Activated T-cell treated with anti-CD3 and anti-CD28 coated beads for 24 hours (primary cell): ENCODE data around the gene STOM.

Experiments used
- DNase-seq: peaks from one replicate; pipeline ENCODE4 v3.0.0-alpha.2; 2020; ENCODE audit warnings: low read depth

The STOM gene

DNA sequence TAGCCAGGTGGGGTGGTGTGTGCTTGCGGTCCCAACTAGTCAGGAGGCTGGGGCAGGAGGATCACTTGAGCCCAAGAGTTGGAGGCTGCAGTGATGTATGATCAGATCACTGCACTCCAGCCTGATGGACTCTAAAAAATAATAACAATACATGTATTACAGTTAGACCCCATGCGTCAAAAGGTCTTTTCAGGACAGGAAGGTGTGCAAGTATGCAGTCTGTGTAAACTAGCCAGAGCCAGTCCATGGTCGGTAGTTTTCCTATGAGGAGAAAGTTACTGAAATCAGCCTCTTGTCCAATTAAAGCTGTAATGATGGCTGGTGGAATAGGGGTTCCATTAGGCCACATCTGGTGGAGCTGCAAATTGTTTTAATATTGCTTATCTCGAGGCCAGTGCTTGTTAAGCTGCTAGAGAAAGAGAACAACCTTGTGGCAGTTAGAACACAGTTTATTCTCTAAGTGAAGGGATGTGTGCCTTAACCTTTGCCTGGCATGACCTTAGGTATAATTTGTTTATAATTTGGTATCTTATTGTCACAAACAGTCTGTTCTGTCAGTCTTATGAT lies 1.5 kb upstream of the STOM start:
- DNase-seq: no peak

DNA sequence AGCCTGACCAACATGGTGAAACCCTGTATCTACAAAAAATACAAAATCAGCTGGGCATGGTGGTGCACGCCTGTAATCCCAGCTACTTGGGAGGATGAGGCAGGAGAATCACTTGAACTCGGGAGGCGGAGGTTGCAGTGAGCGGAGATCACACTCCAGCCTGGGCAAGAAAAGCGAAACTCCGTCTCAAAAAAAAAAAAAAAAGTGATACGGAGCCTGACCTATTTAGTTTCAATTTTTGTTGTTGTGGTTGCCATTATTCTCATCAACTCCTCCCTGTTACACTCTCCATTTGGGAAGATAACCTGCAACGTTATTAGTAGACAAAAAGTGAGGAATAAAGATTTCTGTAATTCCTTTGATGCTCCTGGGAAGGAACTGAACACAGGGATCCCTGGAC lies 1.3 kb downstream of the STOM start:
- no peak for DNase-seq

DNA sequence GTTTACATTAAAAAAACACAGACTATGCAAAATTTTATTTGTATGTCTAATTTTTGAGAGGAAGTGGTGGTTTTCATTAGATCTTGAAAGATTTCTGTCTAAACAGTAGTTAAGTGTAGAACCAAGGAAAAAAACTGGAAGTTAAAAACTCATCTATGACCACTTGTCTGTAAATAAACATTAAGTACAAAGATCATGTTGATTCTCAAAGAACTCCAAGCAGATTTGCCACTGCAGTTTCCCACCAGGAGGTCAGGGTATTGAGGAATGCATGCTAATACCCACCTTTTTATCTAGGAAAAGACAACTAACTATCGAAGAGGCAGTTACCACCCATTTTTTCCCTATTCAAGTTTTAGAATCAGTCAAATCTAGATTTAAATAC lies 1.9 kb downstream of the STOM start:
- DNase-seq: no peak

DNA sequence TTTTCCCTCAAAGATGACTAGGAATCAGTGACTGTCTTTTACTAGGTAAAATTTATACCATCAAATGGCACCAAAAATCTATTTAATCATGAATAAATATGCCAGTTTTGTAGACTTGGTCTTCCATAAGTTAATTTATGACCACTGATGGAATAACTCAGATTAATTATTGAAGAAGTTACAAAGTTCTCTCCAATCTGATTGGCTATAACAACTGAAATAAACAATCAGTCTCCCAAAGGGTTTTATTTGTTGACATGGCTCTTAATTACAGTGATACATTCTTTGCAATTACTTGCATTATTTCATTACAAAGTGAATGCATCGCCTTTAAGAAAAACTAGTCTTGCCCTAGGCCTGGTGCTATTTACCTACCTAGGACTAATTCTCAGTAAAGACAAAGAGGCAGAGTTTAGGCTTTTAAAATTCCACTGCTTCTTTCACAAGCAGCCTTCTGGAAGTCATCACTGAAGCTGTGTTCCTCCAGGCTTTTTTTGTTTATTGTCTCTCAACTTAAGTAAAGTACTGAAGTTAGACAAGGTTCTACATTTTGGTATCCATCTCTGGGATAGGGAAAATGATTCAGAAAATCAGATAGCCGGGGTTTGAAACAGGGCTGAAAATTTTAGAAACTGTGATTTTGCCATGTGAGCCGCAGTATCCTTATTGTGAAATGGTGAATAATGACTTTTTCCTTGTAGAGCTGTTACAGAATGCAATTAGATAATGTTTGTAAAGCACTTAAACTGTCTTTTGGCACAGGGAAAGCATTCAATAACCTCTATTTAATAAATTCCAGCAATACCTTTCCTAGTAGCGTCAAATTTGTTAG lies 2.5 kb downstream of the STOM start:
- no peak for DNase-seq

DNA sequence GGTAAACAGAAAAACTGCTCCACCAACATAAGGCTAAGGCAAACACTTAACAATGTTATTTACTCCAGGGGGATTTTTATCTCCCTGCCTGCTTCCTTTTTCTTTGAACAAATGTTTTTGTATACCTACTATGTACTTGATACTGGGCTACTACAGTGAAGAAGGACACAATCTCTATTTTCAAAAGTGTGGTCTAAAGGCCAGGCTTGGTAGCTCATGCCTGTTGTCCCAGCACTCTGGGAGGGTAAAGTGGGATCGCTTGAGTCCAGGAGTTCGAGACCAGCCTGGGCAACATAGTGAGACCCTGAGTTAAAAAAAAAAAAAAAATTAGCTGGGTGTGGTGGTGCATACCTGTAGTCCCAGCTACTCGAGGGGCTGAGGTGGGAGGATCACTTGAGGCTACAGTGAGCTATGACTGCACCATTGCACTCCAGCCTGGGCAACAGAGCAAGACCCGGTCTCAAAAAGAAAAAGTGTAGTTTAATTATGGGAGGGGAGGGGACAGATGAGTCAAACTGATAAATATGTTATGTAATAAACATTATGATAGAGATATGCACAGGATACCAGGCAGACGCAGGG lies 3.3 kb downstream of the STOM start:
- no peak for DNase-seq

DNA sequence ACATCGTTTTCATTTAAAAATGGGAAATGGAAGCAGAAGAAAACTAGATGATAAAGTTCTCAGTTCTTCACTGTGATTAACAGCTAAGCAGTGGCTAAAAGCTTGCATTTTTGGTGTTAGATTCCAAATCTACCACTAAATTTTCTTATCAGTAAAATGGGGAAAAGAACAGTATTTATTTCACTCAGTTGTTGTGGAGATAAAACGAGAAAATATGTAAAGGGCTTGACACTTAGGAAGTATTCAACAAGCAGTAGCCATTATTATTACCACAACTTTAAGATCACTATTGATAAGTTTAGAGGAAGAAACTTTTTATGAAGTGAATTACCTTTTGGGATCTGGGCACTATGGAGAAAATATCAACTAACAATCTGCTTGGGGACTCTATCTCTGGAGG lies 4.5 kb downstream of the STOM start:
- DNase-seq: no peak

DNA sequence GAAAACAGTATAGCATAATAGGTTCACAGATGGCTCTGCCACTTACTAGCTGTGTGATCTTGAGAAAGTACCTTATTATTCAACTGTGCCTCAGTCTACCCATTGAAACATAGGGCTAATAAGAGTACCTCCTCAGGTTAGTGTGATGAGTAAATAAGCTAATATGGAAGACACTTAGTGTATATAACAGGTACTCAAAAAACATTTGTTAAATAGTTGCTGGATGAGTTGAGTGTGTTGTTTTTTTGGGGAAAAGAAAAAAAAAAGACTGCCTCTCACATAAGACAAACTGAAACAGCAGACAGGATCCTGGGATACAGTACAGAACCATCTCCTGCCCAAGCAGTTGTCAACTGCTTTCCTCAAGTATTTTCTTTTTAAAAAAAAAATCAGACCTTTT lies 5.2 kb downstream of the STOM start:
- no peak for DNase-seq

DNA sequence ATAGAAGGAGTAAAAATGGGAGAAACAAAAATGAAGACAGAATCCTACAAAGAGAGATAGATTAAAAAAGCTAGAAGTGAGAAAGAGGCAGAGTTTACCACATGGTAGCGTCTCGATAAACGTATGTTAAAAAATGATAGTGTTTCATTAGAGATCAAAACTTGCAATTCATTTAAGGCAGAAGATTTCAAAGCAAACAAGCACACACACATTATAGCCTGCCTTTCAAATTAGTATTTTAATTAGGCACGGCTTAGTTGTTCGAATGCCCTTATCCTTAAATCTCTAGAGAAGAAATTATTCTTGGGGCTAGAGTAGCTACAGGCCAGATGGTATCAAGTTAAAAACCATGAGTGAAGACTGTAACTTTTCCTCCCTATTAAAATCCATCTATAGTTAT lies 6.0 kb downstream of the STOM start:
- DNase-seq: no peak

DNA sequence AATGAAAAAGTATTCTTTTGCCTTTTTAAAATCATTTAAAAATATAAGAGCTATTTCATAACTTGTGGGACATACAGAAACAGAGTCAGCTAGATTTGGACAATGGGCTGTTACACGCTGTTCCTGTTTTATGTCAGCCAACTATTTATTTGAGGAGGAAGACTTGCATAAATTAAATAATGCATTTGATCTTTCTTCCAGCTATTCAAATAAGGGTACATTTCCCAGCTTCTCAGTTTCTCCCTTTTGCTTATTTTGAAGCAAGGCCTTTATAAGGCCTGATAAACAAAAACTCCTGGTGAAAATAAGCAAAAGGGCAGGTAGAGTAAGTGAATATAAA lies 6.5 kb downstream of the STOM start:
- DNase-seq: no peak

DNA sequence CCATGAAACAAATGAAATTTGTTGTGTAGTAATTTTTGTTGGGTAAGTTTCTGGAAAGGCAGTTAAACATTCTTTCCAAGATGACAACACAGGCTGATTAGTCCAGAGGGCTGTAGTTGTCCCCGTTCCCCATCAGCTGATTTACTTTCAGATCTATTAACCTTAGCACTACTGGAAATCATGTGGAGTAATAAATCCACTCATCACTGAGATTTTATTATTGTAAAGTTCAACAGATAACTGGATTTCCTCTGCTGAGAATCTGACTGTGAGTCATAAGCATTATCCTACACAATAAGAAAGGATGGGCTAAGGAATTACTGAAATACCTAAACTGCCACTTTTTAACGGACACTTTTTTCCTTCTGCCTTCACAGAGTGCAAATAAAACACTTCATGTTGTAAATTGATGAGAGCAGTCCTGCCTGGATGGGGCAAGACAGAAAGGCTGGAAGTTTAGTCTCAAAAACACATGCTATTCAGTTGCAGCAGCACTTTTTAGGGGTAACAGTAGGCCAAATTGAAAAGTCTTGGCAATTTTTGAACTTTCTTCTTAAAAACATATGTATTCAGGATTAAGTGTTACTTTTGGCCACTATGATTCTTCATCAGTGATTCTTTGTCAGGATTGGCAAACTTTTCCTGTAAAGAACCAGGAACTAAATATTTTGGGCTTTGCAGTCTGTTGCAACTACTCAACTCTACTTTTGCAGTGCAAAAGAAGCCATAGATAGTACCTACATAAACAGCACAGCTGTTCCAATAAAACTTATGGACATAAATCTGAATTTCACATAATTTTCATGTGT lies 7.0 kb downstream of the STOM start:
- DNase-seq: no peak

DNA sequence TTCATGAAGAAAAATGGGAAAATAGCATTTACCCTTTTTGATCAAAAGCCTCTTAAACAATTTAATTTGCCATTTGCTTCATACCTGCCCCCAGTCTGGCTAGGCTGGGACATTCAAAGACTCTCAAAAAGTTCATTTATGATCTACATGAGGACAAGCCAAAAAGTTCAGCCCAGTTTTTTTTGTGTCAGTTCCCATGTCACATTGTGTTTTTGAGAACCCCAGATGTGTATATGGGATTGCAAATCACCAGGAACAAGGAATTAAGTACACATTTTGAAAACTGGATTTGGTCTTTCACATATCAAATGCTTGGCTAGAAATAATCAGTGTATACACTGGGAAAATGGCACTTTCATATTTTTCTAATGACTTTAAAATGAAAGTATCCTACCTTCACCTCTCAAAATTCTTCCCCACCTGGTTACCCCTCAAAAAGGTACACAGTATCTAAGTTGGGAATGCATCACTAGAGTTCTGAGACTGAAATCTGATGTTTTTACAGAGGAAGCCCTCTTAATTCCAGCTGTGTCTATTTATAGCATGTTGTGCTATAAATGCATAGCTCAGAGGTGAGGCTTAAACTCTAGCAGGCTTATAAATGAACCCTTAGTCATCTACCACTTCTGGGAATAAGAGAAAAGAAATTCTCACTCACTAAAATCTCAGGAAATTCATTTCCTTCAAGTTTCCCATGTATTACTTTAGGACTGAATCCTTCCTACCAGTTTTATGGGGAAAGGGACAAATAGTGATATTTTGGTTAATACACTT lies 9.3 kb downstream of the STOM start:
- DNase-seq: no peak

DNA sequence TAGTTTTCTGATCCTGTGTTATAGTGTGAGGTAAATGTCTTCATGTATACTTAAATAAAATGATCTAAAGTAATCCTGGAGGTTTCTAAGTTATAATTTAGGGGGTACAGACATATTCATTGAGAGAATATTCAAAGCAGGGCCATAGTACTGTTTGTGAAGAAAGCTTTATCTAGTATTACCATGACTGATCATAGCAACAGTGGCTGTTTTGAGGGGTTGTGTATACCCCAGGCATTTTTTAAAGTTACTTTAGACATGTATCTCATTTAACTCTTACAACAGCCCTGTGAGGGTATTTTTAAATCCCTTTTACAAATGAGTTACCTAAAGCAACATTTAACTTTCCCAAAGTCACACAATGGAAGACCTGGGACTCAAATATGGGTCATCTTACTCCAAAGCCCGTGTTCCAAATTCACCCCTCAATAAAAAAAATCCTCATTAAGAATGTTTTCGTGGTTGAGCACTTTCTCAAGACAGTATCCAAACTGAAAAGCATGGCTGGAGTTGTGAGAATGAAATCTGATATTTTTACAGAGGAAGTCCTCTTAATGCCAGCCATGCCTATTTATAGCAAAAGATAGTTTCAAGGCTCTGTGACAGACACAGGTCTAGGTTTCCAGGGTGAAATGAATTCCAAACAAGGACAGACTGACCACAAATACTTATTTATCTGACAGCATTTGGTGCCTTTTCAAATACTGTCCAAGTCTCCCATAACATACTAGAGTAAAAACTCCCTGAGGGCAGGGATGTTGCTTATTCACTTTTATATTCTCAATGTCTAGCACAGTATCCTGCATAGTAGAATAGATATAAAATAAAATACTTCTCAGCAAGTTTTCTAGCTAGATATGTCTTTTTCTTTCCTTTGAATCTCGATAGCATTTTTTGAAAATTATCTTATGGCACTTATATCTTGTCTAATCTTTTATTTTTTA lies 10.4 kb downstream of the STOM start:
- no peak for DNase-seq

DNA sequence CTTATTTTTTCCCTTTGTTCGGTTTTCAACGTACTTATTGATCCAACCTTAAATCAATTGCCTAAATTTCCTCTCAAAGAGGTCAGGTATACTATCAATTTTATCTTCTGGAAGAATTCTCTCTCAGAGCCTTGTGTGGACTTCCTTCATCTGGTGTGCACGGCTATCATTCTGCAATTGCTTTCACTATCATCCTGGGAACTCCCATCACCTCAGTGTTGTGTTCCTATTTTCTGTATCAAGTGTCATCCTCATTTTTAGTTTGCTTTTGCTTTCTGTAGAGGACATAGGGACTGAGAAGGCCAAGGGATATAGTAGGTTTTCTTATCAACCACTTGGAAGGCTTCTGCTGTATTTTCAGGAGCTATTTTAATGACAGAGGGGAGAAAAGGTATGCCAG lies 11.3 kb downstream of the STOM start:
- DNase-seq: no peak

DNA sequence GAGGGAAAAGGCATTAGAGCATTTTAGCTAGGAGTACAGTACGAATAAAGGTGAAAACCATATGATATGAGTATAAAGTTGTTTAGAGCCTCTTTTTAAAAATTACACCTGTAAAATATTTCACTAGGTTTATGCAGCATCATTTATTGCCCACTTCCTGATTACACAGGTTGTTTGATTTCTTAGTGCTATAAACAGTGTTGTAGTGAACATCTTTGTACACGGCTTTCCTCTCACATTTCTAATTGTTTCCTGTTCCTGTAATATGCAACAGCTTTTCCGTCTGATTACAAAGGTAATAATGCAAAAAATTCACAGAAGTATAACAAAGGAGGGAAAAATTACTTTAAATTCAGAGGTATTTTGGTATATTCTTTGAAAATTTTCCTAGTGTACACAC lies 13.0 kb downstream of the STOM start:
- no peak for DNase-seq

DNA sequence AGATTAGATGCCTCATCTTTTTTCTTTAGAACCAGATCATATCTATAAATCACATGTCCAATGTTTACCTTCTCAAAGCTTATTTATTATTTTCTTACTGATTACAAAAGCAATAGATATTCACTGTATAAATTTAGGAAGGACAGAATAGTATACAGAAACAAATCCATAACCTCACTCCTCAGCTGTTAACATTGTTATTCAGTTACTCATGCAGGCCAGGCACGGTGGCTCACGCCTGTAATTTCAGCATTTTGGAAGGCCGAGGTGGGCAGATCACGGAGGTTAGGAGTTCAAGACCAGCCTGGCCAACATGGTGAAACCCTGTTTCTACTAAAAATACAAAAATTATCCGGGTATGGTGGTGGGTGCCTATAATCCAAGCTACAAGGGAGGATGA lies 15.3 kb downstream of the STOM start:
- DNase-seq: no peak

DNA sequence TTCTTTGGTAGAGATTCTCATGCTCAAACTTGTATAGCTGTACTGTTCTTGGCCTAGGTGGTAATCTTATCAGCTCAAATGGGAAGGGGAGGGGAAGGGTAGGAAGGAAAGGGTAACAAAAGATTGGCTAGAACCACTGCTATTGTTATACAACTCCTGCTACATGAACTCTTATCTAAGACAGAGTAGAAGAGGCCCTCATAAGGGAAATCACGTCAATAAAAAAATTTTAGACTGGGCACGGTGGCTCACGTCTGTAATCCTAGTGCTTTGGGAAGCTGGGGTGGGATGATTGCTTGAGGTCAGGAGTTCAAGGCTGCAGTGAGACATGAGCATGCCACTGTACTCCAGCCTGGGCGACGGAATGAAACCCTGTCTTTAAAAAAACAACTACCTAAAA lies 15.9 kb downstream of the STOM start:
- no peak for DNase-seq

DNA sequence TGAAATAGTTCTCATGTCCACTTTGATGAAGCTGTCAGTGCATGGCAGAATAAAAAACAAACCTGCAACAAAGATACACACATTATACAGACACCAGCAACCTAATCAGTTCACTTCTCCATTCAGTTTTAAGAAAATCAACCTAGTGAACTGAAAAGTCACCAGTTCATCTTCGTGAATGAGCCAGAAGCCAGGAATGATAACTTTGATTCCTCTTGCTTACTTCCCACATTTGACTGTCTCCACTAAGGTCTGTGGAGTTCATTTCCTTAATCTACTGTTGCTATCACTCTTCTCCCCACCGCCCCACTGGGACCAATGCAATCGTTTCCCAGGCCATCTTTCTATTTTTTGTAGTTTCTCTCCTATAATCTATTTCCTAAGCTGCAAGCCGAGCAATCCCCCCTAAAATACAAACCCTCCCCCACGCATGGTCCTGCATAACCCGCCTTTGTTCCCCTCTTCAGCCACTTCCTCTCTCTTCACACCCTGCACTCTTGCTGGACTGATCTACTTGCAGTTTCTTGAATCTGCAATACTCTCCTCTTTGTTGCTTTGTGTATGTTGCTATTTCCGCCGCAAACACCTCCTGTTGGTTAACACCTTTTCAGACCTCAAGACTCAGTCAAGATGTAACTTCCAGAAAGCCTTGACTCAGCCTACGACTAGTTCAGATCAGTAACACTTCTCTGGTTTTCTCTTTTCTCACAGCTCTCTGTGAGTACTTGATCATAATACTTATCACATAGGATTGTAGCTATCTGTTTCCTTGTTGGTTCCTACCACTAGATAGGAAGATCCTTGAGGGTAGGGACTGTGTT lies 16.6 kb downstream of the STOM start:
- peak; percentile 36 for DNase-seq

DNA sequence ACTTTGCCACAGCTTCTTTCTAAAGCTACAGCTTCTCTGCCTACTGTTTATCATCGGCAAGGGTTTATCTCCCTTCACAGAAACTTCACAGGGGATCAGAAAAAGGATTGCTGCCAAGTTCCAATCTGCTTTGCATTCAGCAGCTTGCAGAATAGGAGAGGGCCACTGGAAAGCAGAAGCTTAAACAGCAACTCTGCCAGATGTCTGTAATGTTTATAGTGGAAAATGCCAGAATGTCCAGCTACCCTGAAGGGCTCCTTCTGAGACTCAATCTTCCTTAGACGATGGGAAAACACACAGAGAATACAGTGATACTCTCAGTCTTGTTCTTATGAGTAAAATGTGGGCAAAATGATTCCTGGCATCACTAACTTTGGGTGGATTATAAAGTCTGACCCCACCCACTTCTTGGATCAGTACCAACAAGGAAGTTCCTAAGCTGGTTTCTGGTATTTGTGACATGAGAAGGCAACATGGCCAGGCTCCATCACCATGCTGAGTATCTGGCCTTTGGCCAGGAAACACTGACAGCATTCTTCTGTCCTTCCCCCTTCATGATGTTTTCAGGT lies 19.0 kb downstream of the STOM start:
- no peak for DNase-seq

DNA sequence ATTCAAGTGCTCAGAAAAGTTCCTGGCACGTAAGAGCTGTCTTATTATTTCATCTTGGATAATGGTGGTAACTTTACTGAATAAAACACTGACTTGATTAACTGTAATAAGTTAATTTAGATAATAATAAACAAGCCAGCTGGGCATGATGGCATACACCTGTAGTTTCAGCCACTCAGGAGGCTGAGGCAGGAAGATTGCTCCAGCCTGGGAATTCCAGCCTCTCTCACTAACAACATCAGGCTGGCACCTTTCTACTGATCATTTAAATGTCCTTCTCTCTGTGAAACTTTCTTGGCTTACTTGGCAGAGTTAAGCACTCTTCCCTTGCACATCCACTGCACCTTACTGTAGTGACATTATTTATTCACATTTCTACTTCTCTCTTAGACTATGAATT lies 20.0 kb downstream of the STOM start:
- no peak for DNase-seq

DNA sequence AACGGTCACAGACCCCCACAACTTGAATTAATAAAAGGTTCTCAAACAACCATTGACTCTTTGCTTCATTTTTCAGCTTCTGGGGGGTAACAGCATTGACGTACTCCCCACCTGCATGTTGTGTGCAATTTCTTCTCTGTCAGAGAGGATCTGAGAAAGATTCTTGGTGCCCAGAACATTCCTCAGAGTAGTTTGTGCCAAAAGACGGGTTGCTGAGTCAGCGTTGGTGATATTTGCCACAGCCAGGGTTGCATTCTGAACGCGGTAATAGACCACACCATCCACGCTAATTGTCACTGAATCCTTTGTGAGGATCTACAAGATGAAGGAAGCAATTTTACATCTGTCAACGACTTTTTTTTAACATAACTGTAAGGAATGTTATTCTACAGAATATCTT lies 21.0 kb downstream of the STOM start:
- no peak for DNase-seq
